ENCODE measurements around the gene TRAF3. TPM values are rescaled to one million over a fixed set of nuclear protein-coding genes. Genes with fewer than 3 reads are reported as not detected.
"Not testable (repeated sequence)": the region's sequence is repeated elsewhere in the genome, so short reads cannot be mapped to it uniquely, and the experiment has no call there.

TRAF3 gene
- total RNA-seq, 1 experiment from 2014 or later = 11.2 TPM

- POLR2A ChIA-PET = no interaction called here
- TF ChIP-seq CREB1 (CRISPR knock-in tag; IDR thresholded peaks at IDR 0.05) (no peak), KAT7 (CRISPR knock-in tag; IDR thresholded peaks at IDR 0.05; ENCODE audit: borderline replicate concordance) (no peak), EMX1 (CRISPR knock-in tag; IDR thresholded peaks at IDR 0.05) (no peak), ZNF396 (CRISPR knock-in tag; IDR thresholded peaks at IDR 0.05; ENCODE audit: borderline replicate concordance) (no peak)
- TF ChIP-seq, protein P1, sequence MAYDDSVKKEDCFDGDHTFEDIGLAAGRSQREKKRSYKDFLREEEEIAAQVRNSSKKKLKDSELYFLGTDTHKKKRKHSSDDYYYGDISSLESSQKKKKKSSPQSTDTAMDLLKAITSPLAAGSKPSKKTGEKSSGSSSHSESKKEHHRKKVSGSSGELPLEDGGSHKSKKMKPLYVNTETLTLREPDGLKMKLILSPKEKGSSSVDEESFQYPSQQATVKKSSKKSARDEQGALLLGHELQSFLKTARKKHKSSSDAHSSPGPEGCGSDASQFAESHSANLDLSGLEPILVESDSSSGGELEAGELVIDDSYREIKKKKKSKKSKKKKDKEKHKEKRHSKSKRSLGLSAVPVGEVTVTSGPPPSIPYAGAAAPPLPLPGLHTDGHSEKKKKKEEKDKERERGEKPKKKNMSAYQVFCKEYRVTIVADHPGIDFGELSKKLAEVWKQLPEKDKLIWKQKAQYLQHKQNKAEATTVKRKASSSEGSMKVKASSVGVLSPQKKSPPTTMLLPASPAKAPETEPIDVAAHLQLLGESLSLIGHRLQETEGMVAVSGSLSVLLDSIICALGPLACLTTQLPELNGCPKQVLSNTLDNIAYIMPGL (CRISPR knock-in tag; IDR thresholded peaks at IDR 0.05) = no peak
- no peaks in the 10 kb centered on the region for H3K36me3 Mint-ChIP-seq
- no peaks in the 10 kb centered on the region for H3K27me3 Mint-ChIP-seq (ENCODE audit: low read depth)
- no peak overlapping the region for H3K4me3 Mint-ChIP-seq
- CTCF ChIA-PET = no interaction called here
- peaks cover 46% of the 10 kb centered on the region for H3K4me1 Mint-ChIP-seq
- ATAC-seq = no peak
- DNase-seq (ENCODE audit: low spot score) = no peak
- no peaks in the 10 kb centered on the region for H3K9me3 Mint-ChIP-seq
- no peak overlapping the region for H3K27ac Mint-ChIP-seq
Observed at GRCh38 chr14:102821252-102821651, 44.0 kb downstream of the TRAF3 start.

DNA sequence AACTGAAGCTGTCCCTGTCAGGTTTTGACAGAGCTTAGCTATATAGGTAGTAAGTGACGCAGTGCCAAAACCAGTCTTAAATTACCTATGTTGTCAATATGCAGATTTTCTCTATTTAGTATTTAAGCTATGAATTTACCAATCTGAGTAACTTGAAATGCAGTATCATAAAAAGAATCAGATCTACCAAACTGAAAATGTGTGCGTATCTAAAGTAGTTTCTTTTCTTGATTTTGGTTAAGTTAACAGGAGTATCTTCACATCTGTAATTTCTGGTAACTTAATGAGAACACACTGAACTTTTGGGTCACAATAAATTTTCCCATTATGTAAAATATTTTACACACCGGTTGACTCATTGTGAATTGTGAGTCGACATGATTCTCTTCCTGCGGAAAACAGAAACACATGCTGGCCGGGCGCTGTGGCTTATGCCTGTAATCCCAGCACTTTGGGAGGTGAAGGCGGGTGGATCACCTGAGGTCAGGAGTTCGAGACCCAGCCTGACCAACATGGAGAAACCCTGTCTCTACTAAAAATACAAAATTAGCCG, 45.1 kb downstream of the TRAF3 start:
- Mint-ChIP-seq H3K36me3 (no peaks in the 10 kb centered on the region), H3K9me3 (no peaks in the 10 kb centered on the region), H3K4me3 (no peak overlapping the region), H3K27ac (peak overlapping the region; percentile 23; the same call in 1 of the 2 replicates), H3K4me1 (peaks cover 53% of the 10 kb centered on the region), H3K27me3 (ENCODE audit: low read depth) (no peaks in the 10 kb centered on the region)
- ChIA-PET POLR2A (no interaction called here), CTCF (no interaction called here)
- TF ChIP-seq ZNF232 (CRISPR knock-in tag; IDR thresholded peaks at IDR 0.05) = no peak
- TF ChIP-seq ZNF416 (CRISPR knock-in tag; IDR thresholded peaks at IDR 0.05) = no peak
- no peak for TF ChIP-seq USF1 (CRISPR knock-in tag; IDR thresholded peaks at IDR 0.05)
- ATAC-seq = no peak
- DNase-seq (ENCODE audit: low spot score) = no peak

- DNase-seq (ENCODE audit: low spot score); H3K4me3 Mint-ChIP-seq; H3K9me3 Mint-ChIP-seq; H3K27me3 Mint-ChIP-seq (ENCODE audit: low read depth); POLR2A ChIA-PET; ATAC-seq; H3K36me3 Mint-ChIP-seq; CTCF ChIA-PET: not testable (repeated sequence)
- Mint-ChIP-seq H3K4me1 (peaks cover 55% of the 10 kb centered on the region), H3K27ac (0 out of 2 replicates have a peak overlapping the region, but pooled peaks have one; percentile 21)
Observed at GRCh38 chr14:102822887-102823286, 45.6 kb downstream of the TRAF3 start.

DNA sequence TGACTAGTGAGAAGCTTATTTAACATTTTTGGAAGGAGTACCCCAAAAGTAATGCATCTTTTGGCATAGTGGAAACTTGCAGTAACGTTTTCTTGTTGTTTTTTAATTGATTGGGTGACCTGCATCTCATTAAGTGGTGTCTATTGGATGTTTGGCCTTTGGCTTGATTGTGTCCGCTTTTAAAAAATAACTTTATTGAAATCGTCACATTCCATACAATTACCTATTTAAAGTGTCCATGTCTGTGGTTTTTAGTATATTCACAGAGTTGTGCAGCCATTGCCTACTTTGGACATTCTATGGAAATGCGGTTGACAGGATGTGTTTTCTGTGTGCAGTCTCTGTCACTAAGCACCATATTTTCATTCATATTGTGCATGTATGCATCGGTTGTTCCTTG, 46.3 kb downstream of the TRAF3 start:
- Mint-ChIP-seq H3K4me3 (no peak overlapping the region), H3K4me1 (peaks cover 56% of the 10 kb centered on the region), H3K27me3 (ENCODE audit: low read depth) (no peaks in the 10 kb centered on the region), H3K9me3 (no peaks in the 10 kb centered on the region), H3K36me3 (no peaks in the 10 kb centered on the region), H3K27ac (no peak overlapping the region)
- TF ChIP-seq NFYB (CRISPR knock-in tag; conservative IDR thresholded peaks at IDR 0.05; ENCODE audit: low read depth) (no peak), MYBL2 (CRISPR knock-in tag; IDR thresholded peaks at IDR 0.05) (no peak), NFE2L1 (CRISPR knock-in tag; IDR thresholded peaks at IDR 0.05) (no peak), FOXK1 (CRISPR knock-in tag; IDR thresholded peaks at IDR 0.05) (no peak), ZNF232 (CRISPR knock-in tag; IDR thresholded peaks at IDR 0.05) (no peak), ATF1 (CRISPR knock-in tag; IDR thresholded peaks at IDR 0.05) (no peak), ZNF121 (CRISPR knock-in tag; IDR thresholded peaks at IDR 0.05) (no peak), ZNF281 (CRISPR knock-in tag; IDR thresholded peaks at IDR 0.05) (no peak), NR3C1 (CRISPR knock-in tag; conservative IDR thresholded peaks at IDR 0.05; ENCODE audit: low read depth) (no peak), NR1H2 (CRISPR knock-in tag; IDR thresholded peaks at IDR 0.05) (no peak), TCF7 (CRISPR knock-in tag; IDR thresholded peaks at IDR 0.05; ENCODE audit: low read depth) (no peak), CBFB (CRISPR knock-in tag; IDR thresholded peaks at IDR 0.05; ENCODE audit: low read depth) (no peak), TEAD1 (CRISPR knock-in tag; IDR thresholded peaks at IDR 0.05) (no peak)
- TF ChIP-seq, protein P2, sequence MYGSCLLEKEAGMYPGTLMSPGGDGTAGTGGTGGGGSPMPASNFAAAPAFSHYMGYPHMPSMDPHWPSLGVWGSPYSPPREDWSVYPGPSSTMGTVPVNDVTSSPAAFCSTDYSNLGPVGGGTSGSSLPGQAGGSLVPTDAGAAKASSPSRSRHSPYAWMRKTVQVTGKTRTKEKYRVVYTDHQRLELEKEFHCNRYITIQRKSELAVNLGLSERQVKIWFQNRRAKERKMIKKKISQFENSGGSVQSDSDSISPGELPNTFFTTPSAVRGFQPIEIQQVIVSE (CRISPR knock-in tag; IDR thresholded peaks at IDR 0.05; ENCODE audit: borderline replicate concordance) = no peak
- TF ChIP-seq, protein P3, sequence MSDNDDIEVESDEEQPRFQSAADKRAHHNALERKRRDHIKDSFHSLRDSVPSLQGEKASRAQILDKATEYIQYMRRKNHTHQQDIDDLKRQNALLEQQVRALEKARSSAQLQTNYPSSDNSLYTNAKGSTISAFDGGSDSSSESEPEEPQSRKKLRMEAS (CRISPR knock-in tag; IDR thresholded peaks at IDR 0.05) = no peak
- TF ChIP-seq, protein P4, sequence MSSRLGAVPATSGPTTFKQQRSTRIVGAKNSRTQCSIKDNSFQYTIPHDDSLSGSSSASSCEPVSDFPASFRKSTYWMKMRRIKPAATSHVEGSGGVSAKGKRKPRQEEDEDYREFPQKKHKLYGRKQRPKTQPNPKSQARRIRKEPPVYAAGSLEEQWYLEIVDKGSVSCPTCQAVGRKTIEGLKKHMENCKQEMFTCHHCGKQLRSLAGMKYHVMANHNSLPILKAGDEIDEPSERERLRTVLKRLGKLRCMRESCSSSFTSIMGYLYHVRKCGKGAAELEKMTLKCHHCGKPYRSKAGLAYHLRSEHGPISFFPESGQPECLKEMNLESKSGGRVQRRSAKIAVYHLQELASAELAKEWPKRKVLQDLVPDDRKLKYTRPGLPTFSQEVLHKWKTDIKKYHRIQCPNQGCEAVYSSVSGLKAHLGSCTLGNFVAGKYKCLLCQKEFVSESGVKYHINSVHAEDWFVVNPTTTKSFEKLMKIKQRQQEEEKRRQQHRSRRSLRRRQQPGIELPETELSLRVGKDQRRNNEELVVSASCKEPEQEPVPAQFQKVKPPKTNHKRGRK (CRISPR knock-in tag; IDR thresholded peaks at IDR 0.05; ENCODE audit: borderline replicate concordance) = no peak
- ChIA-PET CTCF (no interaction called here), POLR2A (no interaction called here)
- DNase-seq (ENCODE audit: low spot score) = no peak
- ATAC-seq = no peak

Measured in WTC11 (cell line).